ENCODE results near the gene ATP8A2.
"Not testable (repeated sequence)": the region's sequence is repeated elsewhere in the genome, so short reads cannot be mapped to it uniquely, and the experiment has no call there.

The ATP8A2 gene

DNA sequence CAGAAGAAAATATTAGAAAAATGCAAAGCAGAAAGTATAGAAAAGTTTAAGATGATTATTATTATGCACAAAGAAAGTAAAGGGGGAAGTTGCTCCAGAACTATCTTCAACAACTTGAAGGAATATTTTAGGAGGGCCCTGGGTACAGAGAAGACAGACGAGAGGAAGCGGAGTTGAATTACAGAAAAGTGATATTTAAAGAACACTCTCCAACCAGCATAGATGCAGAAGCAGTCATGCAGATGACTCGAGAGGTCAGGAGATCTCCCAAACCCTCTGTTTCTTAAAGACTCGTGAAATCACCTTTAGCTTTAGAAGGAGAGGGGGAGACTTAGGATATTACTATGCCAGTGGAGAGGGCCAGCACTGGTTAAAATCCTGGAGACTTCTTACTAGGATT is 688.6 kb downstream of the ATP8A2 start:
- H3K4me3 ChIP-seq (ENCODE audit: low read depth, low read length): no peak overlapping the region
- no peak for DNase-seq (ENCODE audit: low read depth)
- TF ChIP-seq POLR2A (IDR thresholded peaks at IDR 0.05; ENCODE audit: extremely low read depth, insufficient read length) (no peak), CTCF (IDR thresholded peaks at IDR 0.05; ENCODE audit: low read depth, low read length) (no peak), MYC (IDR thresholded peaks at IDR 0.05; ENCODE audit: low read depth, low read length) (no peak)
- TF ChIP-seq, protein P1, sequence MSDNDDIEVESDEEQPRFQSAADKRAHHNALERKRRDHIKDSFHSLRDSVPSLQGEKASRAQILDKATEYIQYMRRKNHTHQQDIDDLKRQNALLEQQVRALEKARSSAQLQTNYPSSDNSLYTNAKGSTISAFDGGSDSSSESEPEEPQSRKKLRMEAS (IDR thresholded peaks at IDR 0.05; ENCODE audit: low read depth, low read length): no peak

DNA sequence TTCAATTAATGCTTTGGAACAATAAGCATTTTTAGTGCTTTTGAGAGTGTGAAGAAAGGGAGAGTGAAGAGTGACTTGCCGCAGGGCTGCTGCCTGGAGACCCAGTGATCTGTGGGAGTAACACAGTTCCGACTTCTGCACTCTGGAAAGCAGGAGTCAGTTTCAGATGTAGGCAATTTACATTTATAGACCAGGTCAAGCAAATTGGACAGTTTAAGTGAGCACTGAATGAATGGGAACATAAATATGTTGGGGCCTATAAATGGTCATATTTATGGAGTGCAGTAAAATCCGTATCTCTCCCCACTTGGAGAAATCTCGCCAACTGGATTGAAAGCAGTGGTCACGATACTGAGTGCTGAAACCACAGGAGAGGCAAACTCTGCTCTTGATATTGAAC is 689.5 kb downstream of the ATP8A2 start:
- TF ChIP-seq, protein P1 (IDR thresholded peaks at IDR 0.05; ENCODE audit: low read depth, low read length): no peak
- TF ChIP-seq MYC (IDR thresholded peaks at IDR 0.05; ENCODE audit: low read depth, low read length) (no peak), CTCF (IDR thresholded peaks at IDR 0.05; ENCODE audit: low read depth, low read length) (no peak), POLR2A (IDR thresholded peaks at IDR 0.05; ENCODE audit: extremely low read depth, insufficient read length) (no peak)
- no peak overlapping the region for H3K4me3 ChIP-seq (ENCODE audit: low read depth, low read length)
- no peak for DNase-seq (ENCODE audit: low read depth)

DNA sequence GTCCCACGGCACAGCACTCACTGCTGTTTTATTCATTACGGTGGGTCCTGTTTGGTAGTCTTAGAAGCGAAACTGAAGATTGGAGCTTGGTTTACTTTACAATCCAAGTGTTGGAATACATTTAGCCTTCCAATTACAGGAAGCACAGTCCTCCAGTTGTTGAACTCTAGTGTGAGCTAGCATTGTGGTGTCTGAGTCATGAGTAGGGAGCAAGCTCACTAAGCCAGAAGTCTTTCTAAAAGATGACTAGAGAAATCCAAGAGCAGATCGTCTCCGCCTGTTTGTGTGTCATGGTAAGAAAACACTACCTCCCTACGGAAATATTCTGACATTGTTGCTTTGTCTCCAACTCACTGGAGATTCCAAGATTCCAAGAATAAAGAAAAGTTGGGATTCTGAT is 690.2 kb downstream of the ATP8A2 start:
- peak; percentile 34 for DNase-seq (ENCODE audit: low read depth)
- no peak overlapping the region for H3K4me3 ChIP-seq (ENCODE audit: low read depth, low read length)
- TF ChIP-seq MYC (IDR thresholded peaks at IDR 0.05; ENCODE audit: low read depth, low read length): no peak
- TF ChIP-seq, protein P1 (IDR thresholded peaks at IDR 0.05; ENCODE audit: low read depth, low read length): no peak
- no peak for TF ChIP-seq CTCF (IDR thresholded peaks at IDR 0.05; ENCODE audit: low read depth, low read length)
- TF ChIP-seq POLR2A (IDR thresholded peaks at IDR 0.05; ENCODE audit: extremely low read depth, insufficient read length): no peak

DNA sequence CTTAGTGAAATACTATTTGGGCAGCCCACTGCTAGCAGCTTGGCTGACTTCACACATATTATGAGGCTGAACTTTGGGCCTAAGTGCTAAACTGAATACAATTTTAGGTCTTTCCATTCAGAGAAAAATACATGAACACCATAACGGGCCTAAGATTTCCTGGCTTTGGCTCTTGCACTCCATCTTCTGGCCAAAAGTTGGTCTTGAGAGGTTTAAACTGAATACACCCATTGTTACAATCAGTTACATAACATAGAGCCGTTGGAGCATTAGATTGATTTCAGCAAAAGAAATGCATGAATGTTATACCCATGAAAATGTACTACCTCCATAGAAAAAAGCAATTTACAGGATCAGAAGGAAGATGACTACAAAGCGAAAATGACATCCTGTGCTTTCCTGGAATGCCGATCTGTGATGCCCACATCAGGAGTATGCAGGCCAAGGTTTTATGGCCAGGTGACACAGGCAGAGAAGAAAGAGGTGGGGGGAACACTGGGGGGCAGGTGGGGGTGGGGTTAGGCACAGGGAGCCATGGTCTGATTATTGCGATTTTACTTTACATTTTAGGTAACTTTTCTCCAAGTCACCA is 691.2 kb downstream of the ATP8A2 start:
- no peak overlapping the region for H3K4me3 ChIP-seq (ENCODE audit: low read depth, low read length)
- DNase-seq (ENCODE audit: low read depth): peak; percentile 75
- TF ChIP-seq CTCF (IDR thresholded peaks at IDR 0.05; ENCODE audit: low read depth, low read length): peak; percentile 76
- no peak for TF ChIP-seq MYC (IDR thresholded peaks at IDR 0.05; ENCODE audit: low read depth, low read length)

DNA sequence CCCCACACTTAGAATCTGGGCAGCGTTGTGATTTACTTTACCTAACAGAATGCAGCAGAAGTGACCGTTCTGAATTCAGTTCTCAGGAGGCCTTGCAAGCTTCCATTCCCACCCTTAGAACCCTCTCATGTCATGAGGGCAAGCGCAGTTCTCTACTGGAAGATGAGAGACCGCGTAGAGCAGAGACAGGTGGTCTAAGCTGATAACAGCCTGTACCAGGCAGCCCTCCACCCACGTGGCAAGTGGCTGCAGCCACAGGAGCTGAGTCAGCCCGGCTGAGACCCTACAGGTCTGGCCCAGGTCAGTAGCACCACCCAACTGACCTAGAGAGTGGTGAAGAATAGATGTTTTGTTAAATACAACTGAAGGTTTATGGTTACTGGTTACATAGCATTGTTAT is 694.7 kb downstream of the ATP8A2 start:
- not testable (repeated sequence) for DNase-seq (ENCODE audit: low read depth); H3K4me3 ChIP-seq (ENCODE audit: low read depth, low read length)

- DNase-seq (ENCODE audit: low read depth): no peak
- TF ChIP-seq, protein P1 (IDR thresholded peaks at IDR 0.05; ENCODE audit: low read depth, low read length): no peak
- TF ChIP-seq MYC (IDR thresholded peaks at IDR 0.05; ENCODE audit: low read depth, low read length) (no peak), POLR2A (IDR thresholded peaks at IDR 0.05; ENCODE audit: extremely low read depth, insufficient read length) (no peak), CTCF (IDR thresholded peaks at IDR 0.05; ENCODE audit: low read depth, low read length) (no peak)
- no peak overlapping the region for H3K4me3 ChIP-seq (ENCODE audit: low read depth, low read length)
Measured at GRCh38 chr13:26067601-26068000, 695.8 kb downstream of the ATP8A2 start.

- not testable (repeated sequence) for DNase-seq (ENCODE audit: low read depth); H3K4me3 ChIP-seq (ENCODE audit: low read depth, low read length)
Measured at GRCh38 chr13:26068372-26068771, 696.6 kb downstream of the ATP8A2 start.

GRCh38 chr13:26069642-26070041 is 697.9 kb downstream of the ATP8A2 start:
- DNase-seq (ENCODE audit: low read depth); H3K4me3 ChIP-seq (ENCODE audit: low read depth, low read length): not testable (repeated sequence)

Measured in NB4 (cell line).